Measurements from ENCODE around the gene ATR. TPM values are rescaled to one million over a fixed set of nuclear protein-coding genes. Genes with fewer than 3 reads are reported as not detected.

The ATR gene
- total and polyA plus RNA-seq, 7 donors, result 3.7 to 11.1 (median 7.5) TPM

- Histone ChIP-seq H3K27me3 (ENCODE audit: insufficient read depth in 3 of 3, low read length in 2 of 3) (no peaks in the 10 kb centered on the region), H3K4me3 (no peak overlapping the region), H3K9me3 (no peaks in the 10 kb centered on the region), H3K27ac (no peak overlapping the region), H3K4me1 (no peaks in the 10 kb centered on the region), H3K36me3 (ENCODE audit: insufficient read depth in 1 of 2, low read depth in 1 of 2) (no peaks in the 10 kb centered on the region)
- TF ChIP-seq CTCF (IDR thresholded peaks at IDR 0.05), result no peak
- 85 to 92% (median 86%) methylated on average over 13 of the region's 13 CpGs for WGBS, 3 donors
- DNase-seq (no peak), ATAC-seq (no peak)
- intact Hi-C loops (cut with DNase I), result no loop called here
Observed at GRCh38 chr3:142602619-142603385, 24.3 kb upstream of the ATR start.

GRCh38 chr3:142601713-142602112 is 23.2 kb upstream of the ATR start:
- ATAC-seq (no peak), DNase-seq (no peak)
- Histone ChIP-seq H3K27me3 (ENCODE audit: insufficient read depth in 3 of 3, low read length in 2 of 3) (no peaks in the 10 kb centered on the region), H3K36me3 (ENCODE audit: insufficient read depth in 1 of 2, low read depth in 1 of 2) (no peaks in the 10 kb centered on the region), H3K4me3 (no peak overlapping the region), H3K4me1 (peaks cover 2% of the 10 kb centered on the region), H3K27ac (no peak overlapping the region), H3K9me3 (no peaks in the 10 kb centered on the region)
- intact Hi-C loops (cut with DNase I), result no loop called here
- no peak for TF ChIP-seq CTCF (IDR thresholded peaks at IDR 0.05)
- 87 to 93% (median 89%) methylated on average over 4 of the region's 4 CpGs for WGBS, 3 donors

GRCh38 chr3:142597906-142598305 is 19.4 kb upstream of the ATR start:
- 66 to 76% (median 73%) methylated on average over 3 of the region's 3 CpGs for WGBS, 3 donors
- Histone ChIP-seq H3K36me3 (ENCODE audit: insufficient read depth in 1 of 2, low read depth in 1 of 2) (no peaks in the 10 kb centered on the region), H3K4me3 (no peak overlapping the region), H3K4me1 (peaks cover 3% of the 10 kb centered on the region), H3K27me3 (ENCODE audit: insufficient read depth in 3 of 3, low read length in 2 of 3) (no peaks in the 10 kb centered on the region), H3K9me3 (no peaks in the 10 kb centered on the region), H3K27ac (no peak overlapping the region)
- intact Hi-C loops (cut with DNase I), result loop anchor here in 1 of 2 donors (5.0 to 10.0 kb wide), 2 partner anchors 127 to 394 kb away; partner anchors contain the start of gene TRPC1
- ATAC-seq (no peak), DNase-seq (no peak)
- TF ChIP-seq CTCF (IDR thresholded peaks at IDR 0.05), result no peak

- H3K9me3 ChIP-seq, result no peaks in the 10 kb centered on the region
- peaks cover 3% of the 10 kb centered on the region for H3K4me1 ChIP-seq
- H3K4me3 ChIP-seq, result peak overlapping the region; percentile 83
- ATAC-seq, result no peak
- H3K27ac ChIP-seq, result no peak overlapping the region
- no peaks in the 10 kb centered on the region for H3K27me3 ChIP-seq (ENCODE audit: insufficient read depth in 3 of 3, low read length in 2 of 3)
- WGBS, 3 donors, result 8 to 11% (median 10%) methylated on average over 5 of the region's 5 CpGs
- TF ChIP-seq CTCF (IDR thresholded peaks at IDR 0.05), result no peak
- H3K36me3 ChIP-seq (ENCODE audit: insufficient read depth in 1 of 2, low read depth in 1 of 2), result no peaks in the 10 kb centered on the region
- no peak for DNase-seq
- intact Hi-C loops (cut with DNase I), result loop anchor here in 1 of 2 donors (5.0 to 10.0 kb wide), 2 partner anchors 128 to 396 kb away; partner anchors contain the start of gene TRPC1
Observed at GRCh38 chr3:142596726-142597088, 18.2 kb upstream of the ATR start.
